PC-3 (cell line): ENCODE results near the gene CDC6.

ENCODE experiments used
- CTCF ChIP-seq: fragments of 300-600 bp; sonication (generic); conservative IDR thresholded peaks from 2 replicates; pipeline ENCODE4 v1.5.1; 2017; ENCODE audit warnings: antibody characterized with exemption, low read depth, mild to moderate bottlenecking, low read length
- EZH2 ChIP-seq: fragments of 300-600 bp; sonication (generic); IDR thresholded peaks from one replicate; pipeline ENCODE4 v1.6.1; 2017; ENCODE audit warnings: antibody characterized with exemption, mild to moderate bottlenecking, low read length; ENCODE audit not compliant: unreplicated experiment

GRCh38 chr17:40340880-40341807, 53.5 kb downstream of the CDC6 start:
- TF ChIP-seq CTCF, result no peak
- TF ChIP-seq EZH2, result no peak
